LNCaP clone FGC (cell line): ENCODE results near the gene USP16.
A peak's percentile ranks its signal among the peaks of the same experiment; 100 is the strongest.

Source experiments
- DNase-seq: peaks from one replicate; pipeline ENCODE4 v3.0.0-alpha.2; 2011; ENCODE audit warnings: low read depth
- H3K4me3 ChIP-seq: 2 replicates; pipeline ENCODE4 v1.5.1; 2011; ENCODE audit warnings: mild to moderate bottlenecking, low read depth, low read length, control low read depth
- CTCF ChIP-seq: IDR thresholded peaks from 2 replicates; pipeline ENCODE4 v1.5.1; 2012; ENCODE audit warnings: mild to moderate bottlenecking; ENCODE audit not compliant: control insufficient read depth, insufficient read depth; ENCODE audit errors: extremely low read depth

USP16 gene

GRCh38 chr21:29096218-29097015 lies 71.9 kb downstream of the USP16 start:
- TF ChIP-seq CTCF: no peak
- H3K4me3 ChIP-seq: no peak overlapping the region
- DNase-seq: no peak

- no peak for DNase-seq
- H3K4me3 ChIP-seq: no peak overlapping the region
- TF ChIP-seq CTCF: no peak
These were observed 73.7 kb downstream of the USP16 start for GRCh38 chr21:29098156-29098555.

- DNase-seq: peak; percentile 82
- no peak for TF ChIP-seq CTCF
- no peak overlapping the region for H3K4me3 ChIP-seq
These were observed 78.4 kb downstream of the USP16 start for GRCh38 chr21:29102791-29103257.
